ENCODE results near the gene MGMT. TPM values are rescaled to one million over a fixed set of nuclear protein-coding genes. Genes with fewer than 3 reads are reported as not detected.

Gene MGMT
- total and polyA plus RNA-seq, 3 donors from 2014 or later: 32.8 to 40.7 (median 37.9) TPM

GRCh38 chr10:129544205-129545202, 77.5 kb downstream of the MGMT start:
- H3K27ac ChIP-seq: no peak overlapping the region
- no peaks in the 10 kb centered on the region for H3K27me3 ChIP-seq
- no peaks in the 10 kb centered on the region for H3K4me1 ChIP-seq
- no peaks in the 10 kb centered on the region for H3K36me3 ChIP-seq (ENCODE audit: low read depth, missing control alignments)
- no peak overlapping the region for H3K4me3 ChIP-seq
- DNase-seq: no peak
- H3K9me3 ChIP-seq: no peaks in the 10 kb centered on the region
- TF ChIP-seq CTCF (IDR thresholded peaks at IDR 0.05) (no peak), POLR2A (IDR thresholded peaks at IDR 0.05) (no peak)
- intact Hi-C loops (cut with DNase I; ENCODE audit: low total_unique reads): no loop called here
- WGBS, 2 donors: 89 to 92% methylated on average over 22 to 23 of the region's 23 CpGs

GRCh38 chr10:129545261-129545660, 78.2 kb downstream of the MGMT start:
- H3K4me1 ChIP-seq: no peaks in the 10 kb centered on the region
- 96 to 98% methylated on average over 8 of the region's 8 CpGs for WGBS, 2 donors
- TF ChIP-seq POLR2A (IDR thresholded peaks at IDR 0.05): no peak
- no peak for TF ChIP-seq CTCF (IDR thresholded peaks at IDR 0.05)
- no peak overlapping the region for H3K27ac ChIP-seq
- DNase-seq: no peak
- no peaks in the 10 kb centered on the region for H3K9me3 ChIP-seq
- no peaks in the 10 kb centered on the region for H3K36me3 ChIP-seq (ENCODE audit: low read depth, missing control alignments)
- intact Hi-C loops (cut with DNase I; ENCODE audit: low total_unique reads): no loop called here
- H3K27me3 ChIP-seq: no peaks in the 10 kb centered on the region
- no peak overlapping the region for H3K4me3 ChIP-seq

GRCh38 chr10:129546106-129546505, 79.1 kb downstream of the MGMT start:
- WGBS, 2 donors: 80 to 82% methylated on average over 8 of the region's 8 CpGs
- no peaks in the 10 kb centered on the region for H3K27me3 ChIP-seq
- H3K4me3 ChIP-seq: no peak overlapping the region

GRCh38 chr10:129547608-129548007, 80.6 kb downstream of the MGMT start:
- no peak for DNase-seq
- Histone ChIP-seq H3K36me3 (ENCODE audit: low read depth, missing control alignments) (no peaks in the 10 kb centered on the region), H3K4me3 (no peak overlapping the region), H3K9me3 (no peaks in the 10 kb centered on the region), H3K27ac (no peak overlapping the region), H3K4me1 (no peaks in the 10 kb centered on the region), H3K27me3 (no peaks in the 10 kb centered on the region)
- TF ChIP-seq CTCF (IDR thresholded peaks at IDR 0.05) (no peak), POLR2A (IDR thresholded peaks at IDR 0.05) (no peak)
- intact Hi-C loops (cut with DNase I; ENCODE audit: low total_unique reads): no loop called here
- WGBS, 2 donors: 72 to 78% methylated on average over 6 to 7 of the region's 7 CpGs

More at GRCh38 chr10:129546106-129546505, 79.1 kb downstream of the MGMT start:
- Histone ChIP-seq H3K27ac (no peak overlapping the region), H3K4me1 (no peaks in the 10 kb centered on the region), H3K9me3 (no peaks in the 10 kb centered on the region), H3K36me3 (ENCODE audit: low read depth, missing control alignments) (no peaks in the 10 kb centered on the region)
- no peak for TF ChIP-seq CTCF (IDR thresholded peaks at IDR 0.05)
- DNase-seq: no peak
- intact Hi-C loops (cut with DNase I; ENCODE audit: low total_unique reads): no loop called here

Data from testis (tissue), 3 donors.